Karpas-422 (cell line): ENCODE measurements around the gene DNAH17. TPM values are rescaled to one million over a fixed set of nuclear protein-coding genes. Genes with fewer than 3 reads are reported as not detected.

Experiments
- DNase-seq: peaks from one replicate; pipeline ENCODE4 v3.0.0-alpha.2; 2015
- H2AFZ ChIP-seq: fragments of 200-600 bp; sonication (generic); 2 replicates; pipeline ENCODE4 v1.6.1; 2014; ENCODE audit warnings: antibody characterized with exemption, low read length, mixed read lengths
- H3K27ac ChIP-seq: fragments of 200-600 bp; sonication (generic); 2 replicates; pipeline ENCODE4 v1.5.1; 2014; ENCODE audit warnings: mild to moderate bottlenecking, low read length, moderate library complexity
- H3K27me3 ChIP-seq: fragments of 200-600 bp; sonication (generic); 2 replicates; pipeline ENCODE4 v1.6.1; 2014; ENCODE audit warnings: low read length, mixed read lengths
- H3K36me3 ChIP-seq: fragments of 200-600 bp; sonication (generic); 2 replicates; pipeline ENCODE4 v1.6.1; 2014; ENCODE audit warnings: low read length, mixed read lengths; ENCODE audit not compliant: insufficient read depth
- H3K4me1 ChIP-seq: fragments of 200-600 bp; sonication (generic); 2 replicates; pipeline ENCODE4 v1.6.1; 2014; ENCODE audit warnings: mild to moderate bottlenecking, low read length, mixed read lengths
- H3K4me2 ChIP-seq: fragments of 200-600 bp; sonication (generic); 2 replicates; pipeline ENCODE4 v1.6.1; 2014; ENCODE audit warnings: low read length, low read depth, mild to moderate bottlenecking; ENCODE audit not compliant: poor library complexity, severe bottlenecking
- H3K4me3 ChIP-seq: fragments of 200-600 bp; sonication (generic); 2 replicates; pipeline ENCODE4 v1.5.1; 2014; ENCODE audit warnings: mild to moderate bottlenecking, antibody characterized with exemption, low read length, mixed read lengths
- H3K79me2 ChIP-seq: fragments of 200-600 bp; sonication (generic); 2 replicates; pipeline ENCODE4 v1.6.1; 2014; ENCODE audit warnings: mild to moderate bottlenecking, low read length, mixed read lengths
- H3K9ac ChIP-seq: fragments of 200-600 bp; sonication (generic); 2 replicates; pipeline ENCODE4 v1.6.0; 2014; ENCODE audit warnings: low read length
- H3K9me2 ChIP-seq: fragments of 200-600 bp; sonication (generic), shearing (Covaris generic); replicated peaks from 2 replicates; pipeline ENCODE4 v1.6.0; 2014; ENCODE audit warnings: mild to moderate bottlenecking, low read length, moderate library complexity; ENCODE audit not compliant: insufficient read depth
- H3K9me3 ChIP-seq: fragments of 300-700, 200-600 bp; sonication (generic); 2 replicates; pipeline ENCODE4 v1.6.1; 2014; ENCODE audit warnings: low read length, mixed read lengths
- H4K20me1 ChIP-seq: fragments of 200-600 bp; sonication (generic); 2 replicates; pipeline ENCODE4 v1.6.1; 2014; ENCODE audit warnings: mild to moderate bottlenecking, antibody characterized with exemption, low read length, low read depth; ENCODE audit not compliant: insufficient read depth
- total RNA-seq: library from RNA; depleted of rRNA; stranded (reverse); fragments of >200 nt; shearing (Covaris generic); gene quantifications from 2 replicates; pipeline ENCODE4 v1.2.3, GENCODE V29; 2014; ENCODE audit warnings: low replicate concordance

Gene DNAH17
- total RNA-seq, 1 experiment from 2014 or later, result not detected

- DNase-seq, result no peak
These were observed 80.9 kb downstream of the DNAH17 start for GRCh38 chr17:78496311-78496710.

GRCh38 chr17:78495634-78496033 lies 81.6 kb downstream of the DNAH17 start:
- Histone ChIP-seq H3K9me3 (no peaks in the 10 kb centered on the region), H3K9ac (no peak overlapping the region), H3K4me1 (no peaks in the 10 kb centered on the region), H4K20me1 (no peaks in the 10 kb centered on the region), H3K4me2 (no peak overlapping the region), H3K4me3 (no peak overlapping the region), H3K36me3 (no peaks in the 10 kb centered on the region), H2AFZ (no peak overlapping the region), H3K27ac (no peak overlapping the region), H3K9me2 (no peaks in the 10 kb centered on the region), H3K79me2 (no peaks in the 10 kb centered on the region), H3K27me3 (no peaks in the 10 kb centered on the region)
- no peak for DNase-seq

More at GRCh38 chr17:78496311-78496710, 80.9 kb downstream of the DNAH17 start:
- no peaks in the 10 kb centered on the region for H3K9me2 ChIP-seq
- no peaks in the 10 kb centered on the region for H3K4me1 ChIP-seq
- no peak overlapping the region for H3K9ac ChIP-seq
- H3K27ac ChIP-seq, result no peak overlapping the region
- no peaks in the 10 kb centered on the region for H4K20me1 ChIP-seq
- no peak overlapping the region for H2AFZ ChIP-seq
- no peak overlapping the region for H3K4me2 ChIP-seq
- no peaks in the 10 kb centered on the region for H3K36me3 ChIP-seq
- H3K27me3 ChIP-seq, result no peaks in the 10 kb centered on the region
- no peaks in the 10 kb centered on the region for H3K9me3 ChIP-seq
- H3K4me3 ChIP-seq, result no peak overlapping the region
- no peaks in the 10 kb centered on the region for H3K79me2 ChIP-seq

DNA sequence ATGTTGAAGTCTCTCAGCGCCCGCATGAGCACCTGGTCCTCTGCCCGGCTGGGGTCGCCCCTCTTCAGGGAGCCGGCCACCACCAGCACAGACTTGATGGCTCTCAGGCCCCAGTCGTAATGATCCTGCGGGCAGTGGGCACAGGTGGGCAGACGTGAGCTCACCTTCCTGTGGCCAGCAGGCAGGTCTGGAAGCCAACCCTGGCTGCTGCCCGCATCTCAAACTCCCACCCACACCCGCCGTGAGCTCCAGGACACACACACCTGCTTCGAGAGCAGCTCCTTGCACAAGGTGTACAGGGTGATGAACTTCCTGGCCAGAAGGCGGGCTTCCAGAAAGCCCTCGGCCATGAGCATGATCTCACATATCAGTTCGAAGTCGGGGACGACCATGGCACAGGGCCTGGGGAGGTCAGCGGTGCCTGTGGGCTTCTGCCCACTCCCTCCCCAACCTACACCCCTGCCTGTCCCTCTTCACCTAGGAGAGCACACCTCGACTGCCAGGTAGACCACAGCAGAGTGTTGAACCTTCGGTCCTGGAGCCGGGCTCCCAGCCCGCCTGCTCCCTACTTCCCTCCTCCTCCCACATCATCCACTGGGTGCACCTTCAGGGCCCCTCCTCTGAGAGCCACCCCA lies 82.4 kb downstream of the DNAH17 start:
- no peaks in the 10 kb centered on the region for H3K27me3 ChIP-seq
- H2AFZ ChIP-seq, result no peak overlapping the region
- H3K4me2 ChIP-seq, result no peak overlapping the region
- no peak overlapping the region for H3K27ac ChIP-seq
- no peak for DNase-seq
- H3K9me2 ChIP-seq, result no peaks in the 10 kb centered on the region
- H3K4me1 ChIP-seq, result no peaks in the 10 kb centered on the region
- no peak overlapping the region for H3K9ac ChIP-seq
- H3K79me2 ChIP-seq, result no peaks in the 10 kb centered on the region
- no peaks in the 10 kb centered on the region for H3K9me3 ChIP-seq
- H3K4me3 ChIP-seq, result no peak overlapping the region
- no peaks in the 10 kb centered on the region for H4K20me1 ChIP-seq
- no peaks in the 10 kb centered on the region for H3K36me3 ChIP-seq

GRCh38 chr17:78493853-78494695 lies 83.1 kb downstream of the DNAH17 start:
- no peaks in the 10 kb centered on the region for H3K9me2 ChIP-seq
- DNase-seq, result no peak
- H3K4me1 ChIP-seq, result no peaks in the 10 kb centered on the region
- no peak overlapping the region for H3K4me2 ChIP-seq
- H3K36me3 ChIP-seq, result no peaks in the 10 kb centered on the region
- H4K20me1 ChIP-seq, result no peaks in the 10 kb centered on the region
- no peak overlapping the region for H3K9ac ChIP-seq
- H3K79me2 ChIP-seq, result no peaks in the 10 kb centered on the region
- no peak overlapping the region for H3K4me3 ChIP-seq
- no peaks in the 10 kb centered on the region for H3K9me3 ChIP-seq
- H3K27ac ChIP-seq, result no peak overlapping the region
- H2AFZ ChIP-seq, result no peak overlapping the region
- H3K27me3 ChIP-seq, result no peaks in the 10 kb centered on the region

GRCh38 chr17:78493450-78493849 lies 83.7 kb downstream of the DNAH17 start:
- Histone ChIP-seq H3K79me2 (no peaks in the 10 kb centered on the region), H3K27me3 (no peaks in the 10 kb centered on the region), H3K27ac (no peak overlapping the region), H3K4me3 (no peak overlapping the region), H3K9me3 (no peaks in the 10 kb centered on the region), H3K4me2 (no peak overlapping the region), H3K9ac (no peak overlapping the region), H3K4me1 (no peaks in the 10 kb centered on the region), H3K36me3 (no peaks in the 10 kb centered on the region), H3K9me2 (no peaks in the 10 kb centered on the region), H2AFZ (no peak overlapping the region), H4K20me1 (no peaks in the 10 kb centered on the region)
- no peak for DNase-seq

- no peaks in the 10 kb centered on the region for H3K79me2 ChIP-seq
- H3K4me1 ChIP-seq, result no peaks in the 10 kb centered on the region
- no peaks in the 10 kb centered on the region for H4K20me1 ChIP-seq
- H3K9me3 ChIP-seq, result no peaks in the 10 kb centered on the region
- H3K27me3 ChIP-seq, result no peaks in the 10 kb centered on the region
- no peak overlapping the region for H3K27ac ChIP-seq
- H3K9me2 ChIP-seq, result no peaks in the 10 kb centered on the region
- H2AFZ ChIP-seq, result no peak overlapping the region
- H3K4me3 ChIP-seq, result no peak overlapping the region
- H3K9ac ChIP-seq, result no peak overlapping the region
- H3K36me3 ChIP-seq, result no peaks in the 10 kb centered on the region
- DNase-seq, result no peak
- no peak overlapping the region for H3K4me2 ChIP-seq
These were observed 84.9 kb downstream of the DNAH17 start for GRCh38 chr17:78492116-78492799.

DNA sequence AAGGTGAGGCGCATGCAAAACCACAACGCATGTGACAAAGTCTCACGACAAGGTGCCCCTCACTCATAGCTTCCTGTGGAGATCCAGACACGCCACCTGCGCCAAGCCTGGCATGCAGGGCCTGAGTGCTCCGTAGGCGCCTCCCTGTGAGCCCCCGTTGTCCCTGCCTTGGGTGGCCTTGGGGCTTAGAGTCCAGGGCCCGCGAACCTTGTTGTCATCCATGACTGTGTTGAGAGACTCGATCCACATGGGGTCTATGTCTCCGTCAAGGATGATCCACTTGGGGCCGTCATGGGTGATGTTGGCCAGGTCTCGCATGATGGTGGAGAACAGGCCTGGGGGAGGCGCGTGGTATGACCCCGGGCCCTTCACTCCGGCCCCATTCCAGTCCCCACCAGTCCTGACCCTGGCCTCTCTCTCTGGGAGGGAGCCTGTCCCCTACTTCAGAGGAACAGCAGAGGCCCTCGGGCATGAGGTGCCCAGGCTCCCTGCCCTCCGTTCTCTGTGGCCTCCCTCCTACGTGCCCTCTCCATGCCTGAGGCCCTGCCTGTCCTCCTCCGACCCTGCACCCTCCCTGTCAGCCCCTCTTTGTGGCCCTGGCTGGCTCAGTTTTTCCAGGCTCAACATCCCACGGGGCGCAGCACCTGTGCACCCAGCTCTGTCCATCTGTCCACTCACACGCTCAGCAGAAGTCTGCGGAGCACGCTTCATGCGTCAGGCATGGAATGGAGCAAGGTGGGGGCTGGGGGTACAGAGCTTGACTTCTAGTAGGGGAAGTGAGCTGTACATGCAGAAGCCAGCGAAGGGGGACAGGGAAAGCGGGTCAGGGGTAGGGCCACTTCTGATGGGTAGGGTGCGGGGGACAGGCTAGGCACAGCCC lies 85.7 kb downstream of the DNAH17 start:
- Histone ChIP-seq H3K4me3 (no peak overlapping the region), H3K36me3 (no peaks in the 10 kb centered on the region), H2AFZ (no peak overlapping the region), H3K27me3 (no peaks in the 10 kb centered on the region), H3K9me2 (no peaks in the 10 kb centered on the region), H3K9me3 (no peaks in the 10 kb centered on the region), H4K20me1 (no peaks in the 10 kb centered on the region), H3K4me1 (no peaks in the 10 kb centered on the region), H3K4me2 (no peak overlapping the region), H3K9ac (no peak overlapping the region), H3K79me2 (no peaks in the 10 kb centered on the region), H3K27ac (no peak overlapping the region)
- DNase-seq, result no peak
